AG09309 (cell line): ENCODE measurements around the gene URM1.
"Not testable (repeated sequence)": the region's sequence is repeated elsewhere in the genome, so short reads cannot be mapped to it uniquely, and the experiment has no call there.

Experiments used
- DNase-seq: peaks from one replicate; pipeline ENCODE4 v3.0.0-alpha.2; 2010; ENCODE audit warnings: low read depth
- H3K4me3 ChIP-seq: 2 replicates; pipeline ENCODE4 v1.5.1; 2011; ENCODE audit warnings: mild to moderate bottlenecking, low read depth, low read length, moderate library complexity; ENCODE audit not compliant: control insufficient read depth
- TF ChIP-seq, protein P1 (sequence below): IDR thresholded peaks from 2 replicates; pipeline ENCODE4 v1.5.1; 2011; ENCODE audit warnings: mild to moderate bottlenecking, low read depth, low read length, inconsistent platforms; ENCODE audit not compliant: insufficient read depth, control insufficient read depth; ENCODE audit errors: missing control alignments

URM1 gene

DNA sequence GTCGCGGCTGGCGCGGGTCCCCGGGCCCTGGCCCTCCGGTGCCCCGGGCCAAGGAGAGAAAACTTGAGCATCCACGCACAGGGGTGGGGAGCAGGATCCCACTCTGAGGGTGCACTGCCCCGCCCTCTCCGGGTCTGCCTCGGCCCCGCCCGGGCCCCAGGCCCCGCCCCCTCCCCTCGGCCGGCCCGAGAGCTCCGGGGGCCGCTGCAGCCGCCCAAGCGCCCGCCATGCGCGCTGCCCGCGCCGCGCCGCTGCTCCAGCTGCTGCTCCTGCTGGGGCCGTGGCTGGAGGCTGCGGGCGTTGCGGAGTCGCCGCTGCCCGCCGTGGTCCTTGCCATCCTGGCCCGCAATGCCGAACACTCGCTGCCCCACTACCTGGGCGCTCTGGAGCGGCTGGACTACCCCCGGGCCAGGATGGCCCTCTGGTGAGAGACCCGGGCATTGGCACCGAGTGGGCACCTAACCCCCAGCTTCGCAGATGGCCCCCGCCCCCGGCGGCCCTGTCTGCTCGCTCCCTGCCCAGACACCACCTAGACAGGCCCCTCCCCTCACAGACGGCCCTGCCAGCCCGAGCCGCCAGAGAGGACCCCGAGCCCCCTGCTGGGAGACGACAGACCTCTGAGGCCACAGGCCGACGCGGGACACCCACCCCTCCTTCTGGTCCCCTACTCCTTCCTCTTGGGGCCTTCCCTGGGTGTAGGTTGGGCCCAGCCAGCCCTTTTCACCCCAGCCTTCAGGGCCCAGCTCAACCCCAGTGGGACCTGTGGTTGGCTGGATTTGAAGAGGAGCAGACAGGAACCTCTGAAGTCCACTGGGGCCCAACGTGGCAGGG lies 49.7 kb downstream of the URM1 start, which contains the start of gene CERCAM:
CERCAM (plus strand) TSS at position 207 of the 831 bp plus-strand sequence; CDS start at position 228, 21 bp downstream.
- peak within 1 kb of the TSS; percentile 90 for H3K4me3 ChIP-seq
- TF ChIP-seq, protein P1, sequence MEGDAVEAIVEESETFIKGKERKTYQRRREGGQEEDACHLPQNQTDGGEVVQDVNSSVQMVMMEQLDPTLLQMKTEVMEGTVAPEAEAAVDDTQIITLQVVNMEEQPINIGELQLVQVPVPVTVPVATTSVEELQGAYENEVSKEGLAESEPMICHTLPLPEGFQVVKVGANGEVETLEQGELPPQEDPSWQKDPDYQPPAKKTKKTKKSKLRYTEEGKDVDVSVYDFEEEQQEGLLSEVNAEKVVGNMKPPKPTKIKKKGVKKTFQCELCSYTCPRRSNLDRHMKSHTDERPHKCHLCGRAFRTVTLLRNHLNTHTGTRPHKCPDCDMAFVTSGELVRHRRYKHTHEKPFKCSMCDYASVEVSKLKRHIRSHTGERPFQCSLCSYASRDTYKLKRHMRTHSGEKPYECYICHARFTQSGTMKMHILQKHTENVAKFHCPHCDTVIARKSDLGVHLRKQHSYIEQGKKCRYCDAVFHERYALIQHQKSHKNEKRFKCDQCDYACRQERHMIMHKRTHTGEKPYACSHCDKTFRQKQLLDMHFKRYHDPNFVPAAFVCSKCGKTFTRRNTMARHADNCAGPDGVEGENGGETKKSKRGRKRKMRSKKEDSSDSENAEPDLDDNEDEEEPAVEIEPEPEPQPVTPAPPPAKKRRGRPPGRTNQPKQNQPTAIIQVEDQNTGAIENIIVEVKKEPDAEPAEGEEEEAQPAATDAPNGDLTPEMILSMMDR = no peak
- DNase-seq = no peak

DNA sequence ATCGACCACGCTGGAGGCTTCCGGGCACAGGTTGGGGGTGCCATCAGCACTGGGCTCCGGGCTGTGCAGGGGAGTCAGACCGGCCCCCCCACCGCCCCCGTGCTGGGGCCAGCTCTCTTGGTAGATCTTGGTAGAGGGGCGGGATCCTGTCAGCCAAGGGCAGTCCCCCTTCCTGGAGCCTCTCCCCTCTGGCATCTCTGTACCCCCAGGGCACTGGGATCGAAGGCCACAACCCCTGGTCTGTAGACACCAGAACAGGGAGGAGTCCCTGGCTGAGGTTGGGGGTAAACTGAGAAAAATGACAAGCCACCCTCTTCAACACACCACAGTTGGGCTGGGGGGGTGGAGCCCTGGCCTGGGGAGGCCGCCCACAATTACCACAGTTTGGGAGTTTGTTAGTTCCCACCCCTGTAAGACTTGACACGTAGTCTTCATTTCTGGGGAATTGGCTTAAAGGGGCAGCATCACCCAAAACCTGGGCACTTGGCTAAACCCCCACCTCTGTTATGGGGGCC lies 50.4 kb downstream of the URM1 start:
- TF ChIP-seq, protein P1 = no peak
- H3K4me3 ChIP-seq = peak overlapping the region; percentile 90
- peak; percentile 20 for DNase-seq

DNA sequence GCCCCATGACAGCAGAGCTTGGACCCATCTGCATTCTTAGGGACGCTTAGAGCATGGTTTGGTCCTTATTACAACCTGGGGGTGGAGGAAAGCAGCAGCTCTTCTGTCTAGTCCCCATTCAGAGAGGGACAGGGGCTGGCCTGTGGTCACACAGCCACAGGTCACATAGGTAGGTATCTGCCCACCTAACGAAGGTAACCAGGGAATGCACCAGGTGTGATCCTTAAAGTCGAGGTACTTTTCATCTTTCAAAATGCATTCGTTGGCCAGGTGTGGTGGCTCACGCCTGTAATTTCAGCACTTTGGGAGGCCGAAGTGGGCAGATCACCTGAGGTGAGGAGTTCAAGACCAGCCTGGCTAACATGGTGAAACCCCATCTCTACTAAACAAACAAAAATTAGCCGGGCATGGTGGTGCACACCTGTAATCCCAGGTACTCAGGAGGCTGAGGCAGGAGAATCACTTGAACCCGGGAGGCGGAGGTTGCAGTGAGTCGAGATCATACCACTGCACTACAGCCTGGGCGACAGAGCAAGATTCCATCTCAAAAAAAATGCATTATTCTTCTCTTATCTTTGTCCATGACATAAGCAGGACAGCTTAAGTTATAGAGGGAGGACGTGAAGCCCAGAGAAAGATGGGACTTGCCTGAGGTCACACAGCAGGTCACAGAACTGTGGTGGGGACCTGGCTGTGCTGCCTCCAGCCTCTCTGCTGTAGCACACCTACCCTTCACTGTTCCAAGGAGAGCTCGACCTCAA lies 51.0 kb downstream of the URM1 start:
- DNase-seq = not testable (repeated sequence)
- H3K4me3 ChIP-seq = peak overlapping the region; percentile 90

DNA sequence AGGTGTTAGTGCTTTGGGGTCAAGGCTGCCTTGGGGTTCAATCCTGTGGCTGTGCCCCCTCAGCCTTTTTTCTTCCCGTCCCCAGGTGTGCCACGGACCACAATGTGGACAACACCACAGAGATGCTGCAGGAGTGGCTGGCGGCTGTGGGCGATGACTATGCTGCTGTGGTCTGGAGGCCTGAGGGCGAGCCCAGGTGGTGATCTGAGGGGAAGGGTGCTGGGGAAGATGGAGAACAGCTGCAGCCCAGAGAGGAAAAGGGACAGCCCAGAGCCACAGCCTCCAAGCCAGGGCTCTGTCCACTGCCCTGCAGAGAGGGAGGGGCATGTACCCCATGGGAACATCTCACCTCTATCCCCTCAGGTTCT lies 51.6 kb downstream of the URM1 start:
- no peak for DNase-seq
- TF ChIP-seq, protein P1 = no peak
- no peak overlapping the region for H3K4me3 ChIP-seq

DNA sequence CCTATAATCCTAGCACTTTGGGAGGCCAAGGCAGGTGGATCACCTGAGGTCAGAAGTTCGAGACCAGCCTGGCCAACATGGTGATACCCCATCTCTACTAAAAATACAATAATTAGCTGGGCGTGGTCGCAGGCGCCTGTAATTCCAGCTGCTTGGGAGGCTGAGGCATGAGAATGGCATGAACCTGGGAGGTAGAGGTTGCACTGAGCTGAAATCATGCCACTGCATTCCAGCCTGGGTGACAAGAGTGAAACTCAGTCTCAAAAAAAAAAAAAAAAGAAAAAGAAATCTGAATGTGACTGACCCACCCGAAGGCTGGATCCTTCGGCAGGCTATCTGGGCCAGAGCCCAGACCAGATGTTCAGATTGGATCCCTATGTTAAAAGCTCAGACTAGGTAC lies 52.2 kb downstream of the URM1 start:
- H3K4me3 ChIP-seq, DNase-seq: not testable (repeated sequence)

DNA sequence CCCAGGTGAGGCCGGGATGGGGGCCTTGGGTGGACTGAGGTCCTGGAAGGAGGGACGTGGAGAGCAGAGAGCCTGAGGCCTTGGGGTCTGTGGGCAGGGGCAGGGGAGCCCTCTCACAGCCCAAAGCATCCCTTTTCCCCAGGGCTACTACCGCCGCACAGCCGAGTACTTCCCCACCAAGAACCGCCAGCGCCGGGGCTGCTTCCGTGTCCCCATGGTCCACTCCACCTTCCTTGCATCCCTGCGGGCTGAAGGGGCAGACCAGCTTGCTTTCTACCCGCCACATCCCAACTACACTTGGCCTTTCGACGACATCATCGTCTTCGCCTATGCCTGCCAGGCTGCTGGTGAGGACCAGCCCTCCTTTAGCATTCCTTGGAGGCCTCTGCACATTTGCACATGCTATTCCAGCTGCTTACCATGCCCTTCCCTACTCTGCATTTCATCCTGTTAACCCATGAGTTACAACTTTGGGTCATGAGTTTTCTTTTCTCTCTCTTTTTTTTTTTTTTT lies 53.1 kb downstream of the URM1 start:
- TF ChIP-seq, protein P1 = no peak
- no peak for DNase-seq
- H3K4me3 ChIP-seq = no peak overlapping the region

DNA sequence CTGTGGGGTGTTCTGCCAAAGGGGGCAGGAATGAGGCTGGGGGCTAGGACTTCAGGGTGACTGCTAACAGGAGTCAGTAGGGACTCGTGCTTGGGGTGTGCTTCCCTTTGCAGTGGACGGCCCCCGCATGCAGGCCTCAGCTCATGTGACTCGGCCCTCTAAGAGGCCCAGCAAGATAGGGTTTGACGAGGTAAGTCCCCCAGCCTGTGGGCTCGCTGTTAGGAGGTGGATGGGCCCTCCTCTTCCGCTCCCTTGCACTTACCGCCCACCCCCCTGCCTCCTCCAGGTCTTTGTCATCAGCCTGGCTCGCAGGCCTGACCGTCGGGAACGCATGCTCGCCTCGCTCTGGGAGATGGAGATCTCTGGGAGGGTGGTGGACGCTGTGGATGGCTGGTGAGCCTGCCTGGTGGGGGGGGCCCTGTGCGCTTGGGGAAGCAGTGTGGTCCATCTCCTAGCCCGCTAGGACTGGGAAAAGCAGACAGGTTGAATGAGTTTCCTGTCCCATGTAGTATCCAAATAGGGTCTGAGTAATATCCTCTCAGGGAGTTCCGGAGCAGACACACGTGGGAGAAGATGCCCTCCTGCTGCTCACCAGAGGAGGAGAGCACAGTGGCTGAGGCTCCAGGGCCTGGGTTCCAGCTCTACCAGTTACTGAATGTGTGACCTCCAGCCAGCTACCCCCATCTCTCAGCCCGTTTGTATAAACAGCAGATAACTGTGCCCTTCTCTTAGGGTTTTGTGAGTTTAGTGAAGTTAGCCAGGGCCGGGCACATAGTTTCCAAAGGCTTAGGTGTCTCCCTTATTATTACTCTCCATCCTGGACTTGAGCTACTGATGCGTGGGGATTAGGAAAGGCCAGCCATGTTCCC lies 57.7 kb downstream of the URM1 start:
- TF ChIP-seq, protein P1 = no peak

More for the DNA sequence above, 57.7 kb downstream of the URM1 start:
- no peak overlapping the region for H3K4me3 ChIP-seq
- DNase-seq = no peak
